Tibial nerve (tissue), 4 donors: ENCODE measurements around the gene MYB. TPM values are rescaled to one million over a fixed set of nuclear protein-coding genes. Genes with fewer than 3 reads are reported as not detected.

Source experiments
- DNase-seq, 2 donors: peaks; one replicate each; pipeline ENCODE4 v3.0.0-alpha.2; 2019; ENCODE audit warnings: low spot score in 2 of 2
- H3K27ac ChIP-seq, 4 donors: fragments of 200-600 bp; sonication (generic) in 3 of 4; one replicate each; pipeline ENCODE4 v1.5.1; 2017 to 2019; ENCODE audit warnings: mild to moderate bottlenecking in 1 of 4
- H3K27me3 ChIP-seq, 2 donors: fragments of 200-600 bp; sonication (generic) in 1 of 2; one replicate each; pipeline versions ENCODE4 v1.5.1 to v1.6.0; 2017 to 2019
- H3K36me3 ChIP-seq, 3 donors: fragments of 200-600 bp; sonication (generic); one replicate each; pipeline ENCODE4 v1.5.1; 2018 to 2019
- H3K4me1 ChIP-seq, 4 donors: fragments of 200-600 bp; sonication (generic) in 3 of 4; one replicate each; pipeline ENCODE4 v1.5.1; 2017 to 2019
- H3K4me3 ChIP-seq, 4 donors: fragments of 200-600 bp; sonication (generic) in 3 of 4; one replicate each; pipeline ENCODE4 v1.5.1; 2017 to 2019; ENCODE audit warnings: mild to moderate bottlenecking in 1 of 4, moderate library complexity in 1 of 4
- H3K9me3 ChIP-seq, 4 donors: fragments of 200-600 bp; sonication (generic) in 3 of 4; one replicate each; pipeline ENCODE4 v1.5.1; 2017 to 2019
- CTCF ChIP-seq, 5 experiments: fragments of 200-600 bp in 3 of 5; fragments of 450-650 bp in 2 of 5; sonication (generic) in 3 of 5; IDR thresholded peaks; one replicate each; pipeline ENCODE4 v1.5.1; 2016 to 2019; ENCODE audit warnings: antibody characterized with exemption in 5 of 5, mild to moderate bottlenecking in 3 of 5, moderate library complexity in 2 of 5
- EP300 ChIP-seq, 2 donors: sonication (generic); formaldehyde crosslinking; IDR thresholded peaks; one replicate each; pipeline ENCODE4 v1.6.1; 2017; ENCODE audit warnings: antibody characterized with exemption in 2 of 2, mild to moderate bottlenecking in 1 of 2
- POLR2A ChIP-seq, 2 donors: fragments of 450-650 bp; IDR thresholded peaks; one replicate each; pipeline ENCODE4 v1.6.1; 2017; ENCODE audit warnings: antibody characterized with exemption in 2 of 2, mild to moderate bottlenecking in 2 of 2, moderate library complexity in 2 of 2
- WGBS, 2 donors: methylation state at CpG; one replicate each; pipeline ENCODE4 v1.1.5; 2018; 5-methylcytosine and 5-hydroxymethylcytosine counted together
- total RNA-seq, 4 donors: library from RNA; depleted of rRNA; stranded (reverse); fragments of >200 nt; gene quantifications; one replicate each; pipeline ENCODE4 v1.1.0, GENCODE V29; 2016

The MYB gene
- total RNA-seq, 4 donors from 2014 or later = 0.63 to 1.2 (median 0.83) TPM

DNA sequence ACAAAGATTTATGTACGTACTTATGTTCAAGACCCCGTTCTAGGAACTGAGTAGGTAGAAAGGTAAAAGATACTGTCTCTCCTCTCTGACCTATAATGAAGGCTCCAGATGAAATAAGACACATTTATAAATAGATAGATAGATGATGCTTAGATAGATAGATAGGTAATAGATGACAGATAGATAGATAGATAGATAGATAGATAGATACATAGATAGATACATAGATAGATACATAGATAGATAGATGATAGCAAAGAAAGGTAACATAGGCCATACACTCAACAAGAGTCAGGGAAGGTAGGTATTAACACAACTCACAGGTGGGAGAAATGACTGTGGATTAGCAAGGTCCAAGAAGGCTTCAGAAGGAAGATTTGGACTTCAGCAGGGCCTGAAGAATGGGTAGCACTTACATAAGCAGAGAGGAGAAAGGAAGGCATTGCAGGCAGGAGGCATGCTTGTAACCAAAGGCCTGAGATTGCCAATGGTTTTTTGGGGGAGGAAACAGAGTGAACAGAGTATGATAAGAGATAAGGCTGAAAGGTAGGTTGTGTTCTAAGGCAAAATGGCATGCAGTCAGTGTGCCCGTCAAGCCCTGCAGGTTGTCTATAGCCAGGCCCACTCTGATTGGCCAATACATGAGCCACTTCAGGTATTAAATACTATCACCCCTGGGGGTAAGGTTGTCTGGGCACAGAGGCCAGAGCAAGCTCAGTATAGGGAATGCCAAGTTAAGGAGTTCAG lies 7.7 kb upstream of the MYB start:
- H3K36me3 ChIP-seq = no peaks in the 10 kb centered on the region
- H3K27ac ChIP-seq = no peak overlapping the region
- H3K27me3 ChIP-seq = no peaks in the 10 kb centered on the region
- H3K4me3 ChIP-seq = no peak overlapping the region
- H3K9me3 ChIP-seq = no peaks in the 10 kb centered on the region
- no peak for DNase-seq
- WGBS, 2 donors = 88 to 92% methylated on average over 3 of the region's 3 CpGs
- no peaks in the 10 kb centered on the region for H3K4me1 ChIP-seq
- TF ChIP-seq CTCF (IDR thresholded peaks at IDR 0.05) = no peak
- no peak for TF ChIP-seq EP300 (IDR thresholded peaks at IDR 0.05)
- TF ChIP-seq POLR2A (IDR thresholded peaks at IDR 0.05) = no peak

DNA sequence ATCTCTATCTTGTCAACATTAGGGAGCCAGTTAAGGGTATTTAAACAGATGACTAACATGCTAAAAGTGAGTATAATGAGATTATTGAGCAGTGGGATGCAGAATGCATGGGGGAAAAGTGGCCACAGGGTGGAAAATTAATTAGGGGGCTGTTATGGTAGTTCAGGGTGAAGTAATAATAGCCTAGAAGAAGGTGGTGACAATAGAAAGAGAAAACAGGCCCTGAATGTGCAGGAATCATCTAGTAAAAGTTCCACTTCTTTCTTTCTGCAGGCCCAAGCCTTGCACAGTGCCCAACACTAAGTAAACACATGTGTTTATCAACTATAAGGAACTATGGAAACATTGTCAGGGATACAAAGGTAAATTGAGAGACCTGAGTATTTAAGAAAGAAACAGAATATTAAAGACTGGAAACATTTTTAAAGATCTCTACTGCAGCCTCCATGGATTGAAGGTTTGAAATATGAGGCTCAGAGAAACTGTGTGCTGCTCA lies 7.1 kb upstream of the MYB start:
- Histone ChIP-seq H3K36me3 (no peaks in the 10 kb centered on the region), H3K27ac (no peak overlapping the region), H3K9me3 (no peaks in the 10 kb centered on the region), H3K4me3 (no peak overlapping the region), H3K4me1 (no peaks in the 10 kb centered on the region), H3K27me3 (no peaks in the 10 kb centered on the region)
- no peak for DNase-seq
- no peak for TF ChIP-seq CTCF (IDR thresholded peaks at IDR 0.05)
- no peak for TF ChIP-seq POLR2A (IDR thresholded peaks at IDR 0.05)
- no peak for TF ChIP-seq EP300 (IDR thresholded peaks at IDR 0.05)

GRCh38 chr6:135176058-135176457 lies 5.0 kb upstream of the MYB start:
- TF ChIP-seq CTCF (IDR thresholded peaks at IDR 0.05) (no peak), POLR2A (IDR thresholded peaks at IDR 0.05) (no peak), EP300 (IDR thresholded peaks at IDR 0.05) (no peak)
- Histone ChIP-seq H3K27ac (no peak overlapping the region), H3K9me3 (no peaks in the 10 kb centered on the region), H3K4me3 (no peak overlapping the region), H3K4me1 (peaks cover 0 to 5% (median 0%) of the 10 kb centered on the region in 4 donors), H3K27me3 (no peaks in the 10 kb centered on the region), H3K36me3 (no peaks in the 10 kb centered on the region)
- no peak for DNase-seq

DNA sequence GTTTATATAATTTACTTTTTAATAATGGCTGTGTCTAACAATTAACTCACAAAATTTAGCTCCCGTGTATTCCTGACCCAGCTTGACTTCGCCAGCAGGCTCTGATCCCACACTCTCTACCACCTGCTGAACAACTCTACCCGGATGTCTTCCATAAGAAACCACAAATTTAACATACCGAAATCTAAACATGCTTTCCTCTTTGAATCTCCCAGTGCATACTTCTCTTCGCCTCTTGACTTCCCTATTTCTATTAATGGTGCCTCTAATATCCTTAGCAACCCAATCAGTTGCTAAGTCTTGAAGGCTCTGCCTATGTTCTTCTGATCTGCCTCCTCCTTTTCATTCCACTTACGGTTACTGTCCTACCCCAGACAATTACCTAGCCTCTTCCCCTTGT lies 4.6 kb upstream of the MYB start:
- Histone ChIP-seq H3K4me3 (no peak overlapping the region), H3K4me1 (peaks cover 0 to 6% (median under 1%) of the 10 kb centered on the region in 4 donors), H3K36me3 (no peaks in the 10 kb centered on the region), H3K27me3 (no peaks in the 10 kb centered on the region), H3K9me3 (no peaks in the 10 kb centered on the region), H3K27ac (no peak overlapping the region)
- TF ChIP-seq EP300 (IDR thresholded peaks at IDR 0.05) (no peak), POLR2A (IDR thresholded peaks at IDR 0.05) (no peak), CTCF (IDR thresholded peaks at IDR 0.05) (no peak)
- no peak for DNase-seq
- 89 to 91% methylated on average over 6 of the region's 6 CpGs for WGBS, 2 donors

GRCh38 chr6:135179372-135179771 lies 1.7 kb upstream of the MYB start:
- H3K9me3 ChIP-seq = no peaks in the 10 kb centered on the region
- H3K4me3 ChIP-seq = no peak overlapping the region
- H3K36me3 ChIP-seq = no peaks in the 10 kb centered on the region
- H3K27me3 ChIP-seq = peaks cover 0 to 26% of the 10 kb centered on the region in 2 donors
- DNase-seq = no peak
- 51 to 57% methylated on average over 2 of the region's 2 CpGs for WGBS, 2 donors
- H3K4me1 ChIP-seq = peaks cover 0 to 32% (median 16%) of the 10 kb centered on the region in 4 donors
- TF ChIP-seq EP300 (IDR thresholded peaks at IDR 0.05) = no peak
- no peak for TF ChIP-seq CTCF (IDR thresholded peaks at IDR 0.05)
- no peak for TF ChIP-seq POLR2A (IDR thresholded peaks at IDR 0.05)
- no peak overlapping the region for H3K27ac ChIP-seq
